SK-MEL-5 (cell line): ENCODE results near the gene GALNT13. TPM values are rescaled to one million over a fixed set of nuclear protein-coding genes. Genes with fewer than 3 reads are reported as not detected.

ENCODE experiments used
- DNase-seq: peaks from one replicate; pipeline ENCODE4 v3.0.0-alpha.2; 2016; ENCODE audit warnings: low read depth, low spot score
- in situ Hi-C: cut with HindIII; loops from 2 replicates; pipeline ENCODE4 v1.10.0; 2016; ENCODE audit warnings: low sequenced_read_pairs, high pct_unique_total_duplicates, low pct_unique_long_range_greater_than_20kb
- total RNA-seq: library from RNA; depleted of rRNA; stranded (reverse); fragments of >200 nt; shearing (Covaris generic); gene quantifications from 2 replicates; pipeline ENCODE4 v1.2.3, GENCODE V29; 2014

Gene GALNT13
- total RNA-seq, 1 experiment from 2014 or later, result not detected

DNA sequence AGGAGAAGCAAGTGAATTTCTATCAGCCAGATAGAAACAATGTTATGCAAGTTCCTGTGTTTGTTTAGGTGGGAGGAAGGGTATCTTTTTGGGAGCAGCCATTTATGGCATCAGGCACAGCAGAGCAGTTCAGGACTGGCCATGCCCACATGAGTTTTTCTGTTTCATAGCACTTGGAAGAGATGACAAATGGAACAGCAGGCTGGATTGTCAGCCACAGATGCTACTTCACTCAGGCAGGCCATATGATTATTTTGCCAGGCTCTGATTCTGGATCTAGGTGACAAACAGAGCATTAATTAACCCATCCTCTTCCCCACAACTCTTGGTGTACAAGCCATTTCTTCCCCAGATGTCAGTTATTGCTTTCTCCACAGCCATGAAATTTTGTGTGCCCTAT lies 63.8 kb downstream of the GALNT13 start:
- no peak for DNase-seq
- in situ Hi-C loops, result no loop called here

DNA sequence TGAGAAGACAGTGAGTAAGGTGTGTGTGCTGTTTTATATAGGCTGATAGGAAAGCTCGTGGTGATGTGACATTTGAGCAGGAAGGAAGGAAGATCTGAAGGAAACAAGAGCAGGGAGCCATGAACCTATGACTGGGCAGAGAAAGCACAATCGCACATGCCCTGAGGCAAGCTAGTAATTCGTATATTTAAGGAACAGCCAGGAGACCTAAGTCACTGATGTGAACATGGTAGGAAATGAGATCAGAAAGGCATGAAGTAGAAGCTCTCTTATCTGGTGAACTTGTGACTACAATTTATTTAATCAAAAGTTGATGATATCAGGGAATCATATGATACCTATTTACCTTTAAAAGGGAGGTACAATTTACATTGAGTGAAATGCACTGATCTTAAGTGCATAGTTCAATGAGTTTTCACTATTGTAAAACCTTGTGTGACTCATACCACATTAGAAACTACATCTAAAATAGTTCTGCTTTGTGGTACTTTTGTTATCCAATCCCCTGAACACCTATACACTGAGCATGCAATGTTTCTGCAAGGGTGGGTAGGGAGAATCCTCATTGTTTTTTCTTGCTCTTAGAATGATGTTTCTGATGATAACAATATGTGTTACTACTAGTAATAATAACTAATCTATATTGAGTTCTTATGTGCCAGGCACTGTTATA lies 67.5 kb downstream of the GALNT13 start:
- DNase-seq, result no peak
- in situ Hi-C loops, result no loop called here

DNA sequence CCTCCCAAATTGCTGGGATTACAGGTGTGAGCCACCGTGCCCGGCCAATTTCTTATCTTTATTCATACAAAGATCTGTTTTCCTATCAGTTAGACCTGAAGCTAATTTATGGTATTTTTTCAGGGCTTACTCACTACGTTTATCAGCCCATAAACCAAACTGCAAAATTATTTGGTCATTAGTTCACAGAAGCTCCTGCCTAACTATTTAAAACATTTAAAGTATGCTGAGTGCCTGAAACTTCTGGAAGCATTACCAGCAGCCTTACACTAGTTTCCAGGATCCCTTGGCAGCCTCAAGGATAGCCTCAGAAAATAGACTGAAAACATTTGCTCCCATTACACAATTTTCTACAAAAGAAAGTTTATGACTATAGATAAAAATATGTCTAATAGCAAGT lies 68.8 kb downstream of the GALNT13 start:
- DNase-seq, result no peak
- in situ Hi-C loops, result no loop called here

- in situ Hi-C loops, result no loop called here
Measured at GRCh38 chr2:153944800-153945199, 73.1 kb downstream of the GALNT13 start.

DNA sequence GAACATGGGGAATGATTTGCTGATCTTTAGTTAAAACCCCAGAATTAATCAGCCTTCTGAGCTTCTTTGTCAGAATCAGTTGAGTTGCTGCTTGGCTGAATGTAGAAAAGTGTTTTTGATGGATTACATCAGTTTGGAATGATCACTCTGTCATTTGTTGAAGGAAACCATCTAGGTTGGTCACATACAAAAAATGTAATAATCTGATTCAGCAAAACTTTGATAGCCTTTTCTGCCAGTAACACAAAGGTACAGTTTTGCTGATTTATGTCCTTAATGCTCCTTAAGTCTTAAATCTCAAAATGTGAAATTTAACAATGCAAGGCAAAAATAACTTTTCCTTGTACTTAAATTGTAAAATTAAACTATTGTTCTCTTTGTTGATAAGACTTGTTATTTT lies 74.3 kb downstream of the GALNT13 start:
- in situ Hi-C loops, result no loop called here
- DNase-seq, result no peak

More at GRCh38 chr2:153944800-153945199, 73.1 kb downstream of the GALNT13 start:
- no peak for DNase-seq

DNA sequence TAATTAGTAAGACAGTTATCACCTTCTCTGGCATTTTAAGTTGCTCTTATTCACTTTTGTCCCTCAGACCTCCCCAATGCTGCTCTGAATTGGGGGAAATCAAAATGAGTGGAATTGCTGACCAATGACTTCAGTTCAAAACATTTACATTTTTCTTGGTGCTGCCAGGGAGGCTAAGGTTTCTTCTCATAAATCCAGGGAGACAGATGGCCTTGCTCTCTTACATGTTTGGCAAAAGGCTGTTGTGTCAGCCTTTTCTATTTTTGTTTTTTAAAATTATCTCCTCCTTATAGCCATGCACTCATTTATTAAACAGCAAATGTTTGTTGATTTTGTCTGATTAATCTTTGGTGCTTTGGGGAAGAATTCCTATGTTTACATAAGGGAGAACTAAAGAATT lies 82.0 kb downstream of the GALNT13 start:
- in situ Hi-C loops, result no loop called here
- no peak for DNase-seq

- no peak for DNase-seq
Measured at GRCh38 chr2:153963256-153963655, 91.5 kb downstream of the GALNT13 start.

DNA sequence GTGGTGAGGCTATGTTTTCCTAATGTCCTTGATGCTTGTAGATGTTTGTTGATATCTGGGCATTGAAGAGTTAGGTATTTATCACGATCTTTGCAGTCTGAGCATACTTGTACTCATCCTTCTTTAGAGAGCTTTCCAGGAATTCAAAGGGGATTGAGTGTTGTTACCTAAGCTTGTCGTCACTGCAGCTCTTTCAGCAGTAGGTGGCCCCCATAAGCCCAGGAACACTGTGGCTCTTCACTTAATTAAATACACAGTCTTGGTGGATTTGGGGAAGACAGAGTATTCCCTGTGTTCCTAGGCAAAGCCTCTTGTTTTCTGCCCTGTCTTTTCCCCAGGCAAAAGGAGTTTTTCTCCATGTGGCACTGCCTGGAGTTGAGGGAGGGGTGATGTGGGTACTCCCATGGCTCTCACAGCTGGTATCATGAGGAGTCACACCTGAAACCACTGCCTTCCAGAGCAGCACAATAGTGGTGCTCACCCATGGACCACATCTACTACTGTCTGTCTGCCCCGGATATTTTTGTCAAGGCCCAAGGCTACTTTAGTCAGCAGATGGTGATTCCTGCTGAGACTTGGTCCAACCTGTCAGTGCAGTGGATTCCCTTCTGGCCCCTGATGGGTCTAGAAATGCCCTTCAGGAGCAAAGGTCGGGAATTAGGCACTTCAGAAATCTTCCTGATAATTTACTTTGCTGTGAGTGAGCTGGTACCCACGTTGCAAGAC lies 95.7 kb downstream of the GALNT13 start:
- DNase-seq, result no peak
- in situ Hi-C loops, result no loop called here

More at GRCh38 chr2:153963256-153963655, 91.5 kb downstream of the GALNT13 start:
- in situ Hi-C loops, result no loop called here

DNA sequence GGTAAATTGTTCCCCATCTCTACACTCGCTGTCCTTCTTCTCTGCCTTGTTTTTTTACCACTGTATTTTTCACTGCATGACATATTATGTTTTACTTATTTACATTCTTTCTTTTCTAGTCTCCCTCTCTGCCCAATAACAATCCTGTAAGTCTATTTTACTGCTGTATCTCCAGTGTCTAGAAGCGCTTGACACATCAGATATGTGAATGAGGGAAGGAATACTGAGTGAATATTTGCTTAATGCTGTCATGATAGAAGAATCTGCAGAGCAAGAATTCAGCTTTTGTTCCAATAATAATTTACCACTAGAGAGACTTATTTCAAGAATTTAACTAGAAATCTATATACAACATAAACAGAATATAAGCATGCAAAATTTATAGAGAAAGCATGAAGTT lies 99.5 kb downstream of the GALNT13 start:
- in situ Hi-C loops, result no loop called here
- DNase-seq, result no peak

GRCh38 chr2:153971855-153972254 lies 100.1 kb downstream of the GALNT13 start:
- peak; percentile 35 for DNase-seq
- in situ Hi-C loops, result no loop called here

- in situ Hi-C loops, result no loop called here
- DNase-seq, result no peak
Measured at GRCh38 chr2:153972412-153972811, 100.7 kb downstream of the GALNT13 start.

DNA sequence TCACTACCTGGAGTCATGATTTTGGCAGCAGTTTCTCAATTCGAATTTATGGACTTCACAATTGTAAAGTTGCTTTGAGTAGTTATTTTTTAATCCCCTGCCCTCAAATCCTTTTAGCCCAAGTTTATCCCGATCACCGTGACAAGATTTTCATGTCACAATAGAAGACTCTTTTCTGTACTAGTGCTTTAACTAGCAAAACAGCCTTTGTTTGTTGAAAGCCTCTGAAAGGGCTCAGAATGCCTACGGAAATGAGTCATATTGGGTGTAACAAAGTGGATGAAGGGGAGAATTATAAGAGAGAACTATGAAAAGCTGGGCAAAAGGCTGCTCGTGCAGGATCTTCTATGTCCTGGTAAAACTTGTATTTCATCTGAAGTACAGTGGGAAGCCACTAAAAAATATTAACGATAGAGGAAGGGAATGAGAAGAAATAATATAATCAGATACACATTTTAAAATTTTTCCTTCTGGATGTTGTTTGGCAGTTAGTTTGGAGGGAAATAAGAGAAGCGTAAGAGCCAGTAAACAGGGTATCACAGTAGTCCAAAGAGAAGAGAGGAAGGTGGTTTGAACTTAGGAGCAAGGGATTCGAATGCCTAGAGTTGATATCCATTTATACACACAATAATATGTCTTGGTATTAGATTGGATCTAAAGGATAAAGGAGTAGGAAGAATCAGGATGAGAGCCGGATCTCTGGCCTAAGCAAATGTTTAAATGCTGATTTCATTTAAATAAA lies 114.9 kb downstream of the GALNT13 start:
- in situ Hi-C loops, result no loop called here
- DNase-seq, result peak; percentile 85

- DNase-seq, result no peak
- in situ Hi-C loops, result no loop called here
Measured at GRCh38 chr2:153990771-153991170, 119.0 kb downstream of the GALNT13 start.

DNA sequence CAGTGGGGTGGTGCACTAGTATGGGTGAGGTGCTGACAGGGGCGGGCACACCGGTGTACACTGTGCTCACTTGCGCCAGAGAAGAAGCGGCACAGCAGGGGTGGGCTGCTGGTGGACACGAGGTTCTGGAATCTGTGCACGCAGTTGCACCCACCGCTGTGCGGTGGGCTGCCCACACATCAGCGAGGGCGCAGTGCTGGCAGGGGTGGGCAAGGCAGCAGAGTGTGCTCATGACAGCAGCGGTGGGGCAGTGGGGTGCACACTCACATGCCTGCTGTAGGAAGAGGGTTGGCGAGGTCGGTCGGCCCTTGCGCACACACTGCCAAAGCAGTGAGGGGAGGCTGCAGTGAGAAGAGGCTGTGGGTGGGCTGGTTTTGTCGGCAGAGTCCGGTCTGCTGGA lies 141.8 kb downstream of the GALNT13 start:
- no peak for DNase-seq
- in situ Hi-C loops, result no loop called here

DNA sequence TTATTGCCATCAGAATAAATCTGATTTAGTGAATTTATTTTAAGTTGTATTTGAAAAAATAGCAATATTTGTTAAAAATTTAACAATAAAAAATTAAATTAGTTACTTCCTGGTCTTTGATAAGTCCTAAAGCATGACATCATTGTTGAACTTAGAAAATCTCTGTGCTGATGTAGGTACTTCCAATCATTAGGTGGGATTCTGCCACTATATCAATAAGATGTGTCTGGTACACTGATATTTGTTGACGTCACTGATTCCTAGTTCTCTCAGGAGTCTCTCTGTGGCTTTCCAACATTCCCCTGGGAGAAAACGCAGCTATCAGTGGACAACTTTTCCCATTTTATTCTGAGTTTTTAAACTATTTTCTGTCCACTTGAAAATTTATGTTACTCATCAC lies 143.5 kb downstream of the GALNT13 start:
- no peak for DNase-seq
- in situ Hi-C loops, result no loop called here

GRCh38 chr2:154029504-154029903 lies 157.8 kb downstream of the GALNT13 start:
- in situ Hi-C loops, result no loop called here
- no peak for DNase-seq

DNA sequence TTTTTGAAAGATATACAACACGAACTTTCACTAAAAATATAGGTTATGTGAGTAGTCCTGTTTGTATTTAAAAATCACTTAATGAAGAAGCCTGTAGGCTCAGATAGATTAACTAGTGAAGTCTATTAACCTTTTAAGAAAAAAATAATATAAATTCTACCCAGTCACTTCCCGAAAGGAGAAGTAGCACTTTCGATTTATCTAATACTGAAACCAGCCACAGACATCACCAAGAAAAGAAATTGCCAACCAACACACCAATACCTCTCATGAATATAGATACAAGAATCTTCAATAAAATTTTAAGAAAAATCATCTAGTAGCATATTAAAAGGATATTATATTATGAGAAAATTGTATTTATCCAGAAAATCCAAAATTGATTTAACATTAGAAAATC lies 160.5 kb downstream of the GALNT13 start:
- no peak for DNase-seq
- in situ Hi-C loops, result no loop called here

DNA sequence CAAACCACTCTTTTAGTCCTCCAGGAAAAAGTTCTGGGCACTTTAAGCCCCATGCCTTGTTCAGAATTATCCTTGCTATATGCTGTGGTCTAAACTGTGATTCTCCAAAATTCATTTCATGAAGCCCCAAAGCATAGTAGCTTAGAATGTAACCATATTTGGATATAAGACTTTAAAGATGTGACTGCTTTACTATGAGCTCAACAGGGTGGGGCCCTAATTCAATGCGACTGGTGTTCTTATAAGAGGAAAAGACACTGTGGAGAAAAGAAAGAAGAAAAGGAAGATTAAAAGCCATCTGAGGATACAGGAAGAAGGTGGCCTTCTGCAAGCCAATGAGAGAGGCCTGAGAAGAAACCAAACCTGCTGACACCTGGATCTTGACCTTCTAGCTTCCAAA lies 174.8 kb downstream of the GALNT13 start:
- in situ Hi-C loops, result no loop called here
- DNase-seq, result no peak

DNA sequence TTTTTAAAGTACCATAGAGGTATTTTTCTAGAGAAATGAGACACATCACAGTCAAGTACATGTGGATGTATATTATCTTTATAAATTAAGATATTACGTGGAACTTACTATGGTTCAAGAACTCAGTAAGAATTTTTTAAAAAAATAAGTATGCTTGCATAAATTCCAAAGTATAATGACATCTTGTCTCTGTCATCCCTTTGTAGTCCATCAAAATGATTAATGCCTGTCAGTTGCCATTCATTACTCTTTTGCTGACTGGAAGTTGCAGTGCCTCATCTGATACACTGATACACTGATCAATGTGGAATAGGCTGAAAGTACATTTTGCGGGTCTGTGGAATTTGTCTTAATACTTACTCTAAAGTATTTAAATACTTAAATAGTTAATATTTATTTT lies 177.2 kb downstream of the GALNT13 start:
- no peak for DNase-seq

More for the DNA sequence above, 177.2 kb downstream of the GALNT13 start:
- in situ Hi-C loops, result no loop called here
